CD4-positive, alpha-beta T cell treated with Interleukin-6 at 100 ng/mL for 8 hours (primary cell): Measurements from ENCODE around the gene TAF1D.
"Not testable (repeated sequence)": the region's sequence is repeated elsewhere in the genome, so short reads cannot be mapped to it uniquely, and the experiment has no call there.

Experiments used
- DNase-seq: peaks from one replicate; pipeline ENCODE4 v3.0.0-alpha.2; 2020; ENCODE audit warnings: mixed read lengths, low spot score

TAF1D gene

GRCh38 chr11:93747122-93747521 lies 5.8 kb upstream of the TAF1D start:
- DNase-seq, result no peak

- DNase-seq, result no peak
These were observed 4.8 kb upstream of the TAF1D start for GRCh38 chr11:93746101-93746500.

GRCh38 chr11:93745005-93745755 lies 3.9 kb upstream of the TAF1D start:
- not testable (repeated sequence) for DNase-seq

GRCh38 chr11:93744669-93745004 lies 3.3 kb upstream of the TAF1D start:
- DNase-seq, result no peak

- DNase-seq, result no peak
These were observed 2.0 kb upstream of the TAF1D start for GRCh38 chr11:93743291-93743690.

GRCh38 chr11:93741882-93742226 lies 559 bp upstream of the TAF1D start:
- DNase-seq, result no peak

- peak; percentile 46 for DNase-seq
These were observed 583 bp downstream of the TAF1D start for GRCh38 chr11:93740730-93741093.

- peak; percentile 7 for DNase-seq
These were observed 1.1 kb downstream of the TAF1D start for GRCh38 chr11:93740031-93740729.

- no peak for DNase-seq
These were observed 2.6 kb downstream of the TAF1D start for GRCh38 chr11:93738647-93739081.

GRCh38 chr11:93737904-93738612 lies 3.2 kb downstream of the TAF1D start:
- DNase-seq, result peak; percentile 23

GRCh38 chr11:93736129-93736528 lies 5.2 kb downstream of the TAF1D start:
- DNase-seq, result no peak

- DNase-seq, result no peak
These were observed 5.7 kb downstream of the TAF1D start for GRCh38 chr11:93735627-93736026.

- no peak for DNase-seq
These were observed 6.7 kb downstream of the TAF1D start for GRCh38 chr11:93734427-93735222.

- DNase-seq, result no peak
These were observed 7.8 kb downstream of the TAF1D start for GRCh38 chr11:93733474-93733873.

- no peak for DNase-seq
These were observed 8.9 kb downstream of the TAF1D start for GRCh38 chr11:93732237-93732892.

GRCh38 chr11:93730108-93731107 lies 10.9 kb downstream of the TAF1D start:
- DNase-seq, result no peak

- DNase-seq, result no peak
These were observed 12.1 kb downstream of the TAF1D start for GRCh38 chr11:93729129-93729616.

GRCh38 chr11:93728792-93729128 lies 12.5 kb downstream of the TAF1D start:
- no peak for DNase-seq

- DNase-seq, result no peak
These were observed 13.1 kb downstream of the TAF1D start for GRCh38 chr11:93727985-93728791.

GRCh38 chr11:93724089-93724488 lies 17.2 kb downstream of the TAF1D start:
- DNase-seq, result no peak
